GM18520 (cell line): Measurements from ENCODE around the gene CDCP1.
"Not testable (repeated sequence)": the region's sequence is repeated elsewhere in the genome, so short reads cannot be mapped to it uniquely, and the experiment has no call there.

Experiments
- ATAC-seq: cut with Tn5 transposase; IDR thresholded peaks from one replicate; pipeline ENCODE4 v1.9.1; 2021; ENCODE audit not compliant: unreplicated experiment

The CDCP1 gene

DNA sequence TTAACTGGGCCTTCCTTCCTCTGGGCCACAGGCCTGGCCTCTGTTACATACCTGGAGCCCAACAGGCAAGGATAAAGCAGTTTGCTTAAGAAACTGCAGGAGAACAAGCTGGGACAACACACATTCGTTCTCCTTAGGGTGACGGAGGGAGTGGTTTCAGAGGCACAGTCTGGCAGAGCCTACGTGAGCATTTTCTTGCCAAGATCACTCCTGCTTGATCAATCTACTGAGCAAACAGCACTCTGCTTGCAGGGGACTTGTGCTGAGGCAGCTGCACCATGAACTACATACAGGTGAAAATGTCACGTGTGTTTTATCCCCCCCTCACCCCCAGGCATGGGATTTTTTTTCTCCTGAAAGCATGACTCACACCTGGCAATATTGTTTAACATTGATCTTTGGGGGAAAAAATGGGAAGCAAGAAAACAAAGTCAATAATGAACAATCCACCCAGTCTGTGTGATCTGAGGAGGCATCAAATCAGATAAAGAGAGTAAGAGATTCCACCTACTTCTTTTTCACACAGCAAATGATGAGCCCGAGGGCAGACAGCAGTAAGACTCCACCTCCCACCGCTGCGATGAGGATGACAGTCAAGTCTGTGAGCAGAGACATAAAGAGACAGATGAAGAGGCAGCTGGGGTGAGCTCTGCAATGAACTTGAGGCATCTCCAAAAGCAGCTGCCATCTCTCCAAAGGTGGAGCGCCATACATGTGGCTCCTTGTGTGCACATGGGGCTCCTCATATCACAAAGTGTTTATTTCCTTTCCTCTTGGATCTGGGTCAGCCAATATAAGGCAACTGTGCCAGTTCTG lies 57.4 kb downstream of the CDCP1 start:
- no peak for ATAC-seq

DNA sequence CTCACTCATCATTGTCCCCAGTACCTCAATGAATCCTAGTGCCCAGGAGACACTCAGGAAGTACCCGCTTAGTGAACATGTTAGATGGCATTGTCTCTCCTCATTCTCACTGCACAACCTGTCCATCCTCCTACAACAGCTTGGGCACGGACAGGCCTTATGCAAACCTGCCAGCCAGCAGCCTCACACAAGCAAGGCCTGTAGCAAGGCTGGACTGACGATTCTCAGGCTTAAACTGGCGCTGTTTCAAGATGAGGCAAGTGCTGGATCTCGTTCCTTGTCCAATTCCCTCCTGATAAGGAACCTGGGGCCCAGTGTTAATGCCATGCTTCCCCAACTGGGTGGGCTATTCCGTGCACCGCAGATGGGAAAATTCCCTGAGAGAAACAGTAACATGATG lies 59.0 kb downstream of the CDCP1 start:
- ATAC-seq: no peak

DNA sequence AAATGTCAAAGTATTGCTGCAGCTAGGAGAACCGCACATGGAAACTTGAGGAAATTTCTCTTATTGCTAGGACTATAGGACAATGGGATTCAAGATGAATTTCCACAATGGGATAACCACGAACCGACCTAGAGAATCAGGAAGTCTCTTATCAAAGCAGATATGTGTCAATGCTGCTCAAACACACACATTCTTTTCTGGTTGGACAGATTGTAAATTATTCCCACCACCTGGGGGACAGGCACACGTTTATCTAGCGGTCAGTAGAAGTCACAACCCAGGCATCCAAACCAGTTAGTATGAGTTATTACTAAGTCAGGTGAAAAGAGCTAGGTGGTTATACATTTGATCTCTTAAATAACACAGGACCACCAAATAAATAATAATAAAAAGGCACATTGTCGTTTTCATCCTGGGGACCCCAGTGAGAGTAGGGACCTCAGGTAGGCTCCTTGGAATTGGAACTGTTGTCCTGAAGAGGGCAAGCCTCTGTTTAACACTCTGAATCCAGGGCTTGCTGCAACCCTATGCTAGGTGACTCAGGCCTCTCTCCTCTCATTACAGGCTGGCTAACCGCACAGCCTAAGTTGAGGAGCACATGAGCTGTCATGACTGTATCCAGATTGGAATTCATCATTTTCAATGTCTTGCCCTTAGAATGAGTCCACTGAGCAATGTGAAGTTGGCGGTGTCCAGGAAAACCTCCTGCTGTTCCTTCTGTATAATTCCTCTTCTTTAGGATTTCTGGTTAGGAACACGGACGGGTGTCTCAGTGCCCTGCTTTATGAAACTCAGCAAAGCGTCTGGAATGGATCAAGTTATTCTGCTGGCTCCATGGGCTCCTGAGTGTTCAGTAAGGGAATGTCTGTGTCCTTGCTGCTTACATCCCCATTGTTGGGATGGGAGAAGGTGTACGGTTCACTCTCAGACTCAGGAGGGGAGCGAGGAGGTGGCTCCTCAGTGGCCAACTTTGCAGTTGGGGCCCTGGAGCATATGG lies 61.1 kb downstream of the CDCP1 start:
- ATAC-seq: no peak

DNA sequence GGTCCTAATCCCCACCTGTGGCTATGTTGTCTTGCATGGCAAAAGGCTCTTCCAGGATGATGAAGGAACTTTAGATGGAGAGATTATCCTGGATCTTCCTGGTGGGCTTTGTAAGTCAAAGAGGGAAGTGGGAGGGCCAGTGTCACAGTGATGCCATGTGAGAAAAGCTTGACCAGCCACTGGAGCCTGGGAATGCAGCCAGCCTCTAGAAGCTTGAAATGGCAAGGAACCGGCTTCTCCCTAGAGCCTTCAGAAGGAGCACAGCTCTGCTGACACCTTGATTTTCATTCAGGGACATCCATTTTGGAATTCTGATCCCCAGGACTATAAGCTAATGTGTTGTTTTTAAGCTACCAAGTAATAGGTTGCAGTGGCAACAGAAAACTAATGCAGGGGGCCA lies 61.8 kb downstream of the CDCP1 start:
- ATAC-seq: no peak

DNA sequence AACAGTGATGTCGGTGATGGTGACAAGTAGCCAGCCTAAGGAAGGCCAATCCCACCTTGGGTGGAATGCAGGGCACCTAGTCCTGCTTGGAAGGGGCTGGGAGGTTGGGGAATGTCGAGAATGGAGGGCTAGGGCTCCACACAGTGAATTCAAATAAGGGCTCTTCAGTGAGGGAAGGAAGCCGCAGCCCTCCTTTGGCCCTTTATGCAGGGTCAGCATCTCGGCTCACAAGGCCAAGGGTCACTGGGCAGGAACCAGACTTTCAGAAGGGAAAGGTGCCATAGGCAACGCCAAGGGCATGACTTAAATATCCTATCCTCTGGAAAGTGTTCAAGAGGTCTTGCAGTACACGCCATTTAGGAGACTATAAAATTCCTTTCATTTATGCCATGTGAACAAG lies 63.2 kb downstream of the CDCP1 start:
- no peak for ATAC-seq

DNA sequence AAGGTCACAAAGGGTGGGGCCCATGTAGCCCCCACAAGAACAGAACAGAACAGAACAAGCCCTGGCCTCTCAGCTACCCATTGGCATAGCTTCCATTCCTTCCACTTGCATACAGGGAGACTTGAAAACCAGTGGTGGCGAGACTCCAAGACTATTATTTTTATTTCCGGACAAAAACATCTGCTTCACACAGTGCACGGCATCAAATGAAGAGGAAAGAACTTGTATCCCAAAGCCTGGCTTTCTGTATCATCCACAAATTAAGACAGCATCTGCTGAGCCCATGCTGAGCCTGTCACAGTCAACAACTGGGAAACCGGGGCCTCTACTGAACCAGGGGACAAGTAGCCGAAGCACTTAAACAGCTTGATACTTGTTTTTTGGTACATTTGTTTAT lies 64.0 kb downstream of the CDCP1 start:
- no peak for ATAC-seq

DNA sequence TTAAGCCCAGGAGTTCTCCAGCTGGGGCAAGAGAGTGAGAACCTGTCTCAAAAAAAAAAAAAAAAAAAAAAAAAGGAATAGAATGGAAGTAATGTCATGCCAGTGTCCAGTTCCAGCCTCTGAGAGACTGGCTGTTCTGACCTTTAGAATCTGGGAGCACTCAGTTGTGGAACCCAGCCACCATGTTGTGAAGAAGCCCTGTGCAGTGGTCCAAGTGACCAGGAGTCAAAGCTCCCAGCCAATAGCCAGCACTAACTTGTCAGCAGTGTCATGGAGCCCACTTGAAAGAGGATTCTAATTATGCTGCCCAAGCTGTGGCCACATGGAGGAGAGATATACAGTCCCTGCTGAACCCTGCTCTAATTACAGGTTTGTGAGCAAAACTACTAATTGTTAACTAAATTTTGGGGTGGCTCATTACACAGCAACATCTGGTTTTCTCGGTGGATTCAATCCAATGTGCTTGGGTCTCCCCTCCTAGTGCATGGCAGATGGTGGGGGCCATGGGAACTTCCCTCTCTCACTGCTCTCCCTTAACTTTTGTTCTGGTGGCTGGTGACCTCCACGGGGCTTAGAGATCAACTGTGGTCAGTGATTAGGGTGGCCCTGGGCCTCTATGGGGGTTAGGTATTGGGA lies 64.6 kb downstream of the CDCP1 start:
- ATAC-seq: no peak

DNA sequence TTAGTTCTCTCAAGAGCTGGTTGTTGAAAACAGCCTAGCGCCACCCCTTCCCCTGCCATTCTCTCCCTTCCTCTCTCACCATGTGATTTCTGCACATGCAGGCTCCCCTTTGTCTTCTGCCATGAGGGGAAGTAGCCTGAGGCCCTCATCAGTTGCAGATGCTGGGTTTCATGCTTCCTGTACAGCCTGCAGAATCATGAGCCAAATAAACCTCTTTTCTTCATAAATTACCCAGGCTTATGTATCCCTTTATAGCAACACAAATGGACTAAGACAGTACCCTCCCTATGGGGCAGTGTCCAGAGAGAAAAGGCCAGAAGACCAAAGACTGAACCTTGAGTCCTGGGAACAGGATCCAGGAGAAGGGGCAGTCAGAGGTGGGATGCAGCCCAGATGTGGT lies 65.4 kb downstream of the CDCP1 start:
- ATAC-seq: no peak

DNA sequence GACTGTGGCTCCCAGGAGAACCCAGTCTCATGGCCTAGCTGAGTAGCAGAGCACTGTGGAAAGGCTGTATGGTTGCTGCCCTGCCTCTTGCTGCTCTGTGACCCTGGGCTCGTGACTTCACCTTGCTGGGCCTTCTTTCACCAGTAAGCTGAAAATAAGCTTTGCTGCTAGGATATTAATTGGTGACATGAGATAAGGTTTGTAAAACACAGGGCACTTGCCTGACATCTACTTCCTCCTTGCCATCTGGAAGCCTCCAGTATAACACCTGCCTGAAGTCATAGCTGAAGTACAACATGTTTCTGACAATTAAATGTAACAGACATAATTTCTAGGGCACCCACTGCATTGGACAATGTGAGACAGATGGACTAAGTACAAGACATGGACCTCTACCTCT lies 66.5 kb downstream of the CDCP1 start:
- ATAC-seq: no peak

DNA sequence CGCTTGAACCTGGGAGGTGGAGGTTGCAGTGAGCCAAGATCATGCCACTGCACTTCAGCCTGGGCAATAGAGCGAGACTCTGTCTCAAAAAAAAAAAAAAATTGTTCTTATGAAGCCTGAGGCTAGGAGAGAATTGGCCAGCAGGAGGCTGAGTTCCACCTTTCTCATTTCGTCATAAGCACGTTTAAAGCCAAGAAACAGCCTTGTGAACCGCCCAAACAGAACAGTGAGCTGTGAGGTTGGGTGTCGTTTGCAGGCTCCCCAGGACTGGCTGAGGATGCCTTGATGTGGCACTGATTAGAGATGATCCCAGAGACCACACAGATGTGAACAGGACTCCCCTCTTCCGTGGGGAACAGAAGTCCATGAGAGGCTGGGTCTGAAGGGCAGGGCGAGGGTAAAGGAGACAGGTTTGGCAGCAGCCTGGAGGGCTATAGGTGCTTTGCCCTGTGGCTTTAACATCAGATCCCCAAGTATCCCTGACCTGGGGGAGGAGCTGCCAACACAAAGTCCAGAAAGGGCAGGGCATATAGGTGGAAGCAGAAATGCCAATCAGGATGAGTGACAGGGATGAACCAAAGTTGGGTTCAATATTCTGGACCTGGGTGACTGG lies 67.2 kb downstream of the CDCP1 start:
- ATAC-seq: no peak

DNA sequence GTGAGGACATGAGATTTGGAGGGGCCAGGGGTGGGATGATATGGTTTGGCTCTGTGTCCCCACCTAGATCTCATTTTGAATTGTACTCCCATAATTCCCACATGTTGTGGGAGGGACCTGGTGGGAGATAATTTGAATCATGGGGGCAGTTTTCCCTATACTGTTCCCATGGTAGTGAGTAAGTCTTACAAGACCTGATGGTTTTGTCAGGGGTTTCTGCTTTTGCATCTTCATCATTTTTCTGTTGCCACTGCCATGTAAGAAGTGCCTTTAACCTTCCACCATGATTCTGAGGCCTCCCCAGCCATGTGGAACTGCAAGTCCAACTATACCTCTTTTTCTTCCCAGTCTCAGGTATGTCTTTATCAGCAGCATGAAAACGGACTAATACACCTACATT lies 67.9 kb downstream of the CDCP1 start:
- not testable (repeated sequence) for ATAC-seq

DNA sequence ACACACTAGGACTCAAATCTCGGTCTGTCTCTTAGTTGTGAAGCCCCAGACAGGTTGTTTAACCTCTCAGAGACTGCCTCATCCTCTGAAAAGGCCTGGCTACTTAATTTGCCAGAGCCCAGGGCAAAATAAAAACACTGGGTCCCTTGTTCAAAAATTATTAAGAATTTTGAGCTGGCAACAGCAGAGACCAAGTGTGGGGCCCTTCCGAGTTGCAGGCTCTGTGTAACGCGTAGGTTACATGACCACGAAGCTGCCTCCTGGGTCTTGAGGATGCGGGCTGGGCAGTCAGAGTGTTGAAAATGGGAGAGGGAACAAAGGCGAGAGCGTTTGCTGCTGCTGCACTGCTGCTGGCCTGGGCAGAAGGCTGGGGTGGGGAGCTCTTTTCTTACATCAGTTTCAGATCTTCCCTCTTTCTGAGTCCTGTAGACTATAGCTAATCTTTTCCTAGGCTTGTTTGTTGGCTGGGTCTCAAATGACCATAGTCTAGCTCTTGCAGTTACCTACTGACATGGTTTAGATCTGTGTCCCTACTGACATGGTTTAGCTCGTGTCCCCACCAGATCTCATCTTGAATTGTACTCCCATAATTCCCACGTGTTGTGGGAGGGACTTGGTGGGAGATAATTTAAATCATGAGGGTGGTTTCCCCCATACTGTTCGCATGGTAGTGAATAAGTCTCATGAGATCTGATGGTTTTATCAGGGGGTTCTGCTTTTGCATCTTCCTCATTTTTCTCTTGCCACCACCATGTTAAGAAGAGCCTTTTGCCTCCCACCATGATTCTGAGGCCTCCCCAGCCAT lies 70.2 kb downstream of the CDCP1 start:
- ATAC-seq: no peak

DNA sequence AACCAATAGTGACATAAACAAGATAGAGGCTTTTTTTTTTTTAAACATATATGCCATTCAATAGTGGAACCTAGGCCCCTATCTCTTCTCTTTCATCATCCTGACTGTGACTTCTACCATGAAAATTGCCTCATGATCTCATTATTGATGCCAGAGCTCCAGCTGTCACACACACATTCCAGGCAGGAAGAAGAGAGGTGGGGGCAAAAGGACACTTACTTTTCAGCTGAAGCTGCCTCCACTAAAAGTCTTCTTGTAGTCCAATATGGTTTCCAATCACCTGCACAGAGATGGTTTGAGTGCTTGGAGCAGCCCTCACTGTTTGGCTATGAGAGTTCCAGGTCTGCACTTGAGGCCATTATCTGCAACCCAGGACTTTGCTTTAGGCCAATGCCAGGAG lies 75.1 kb downstream of the CDCP1 start:
- no peak for ATAC-seq

DNA sequence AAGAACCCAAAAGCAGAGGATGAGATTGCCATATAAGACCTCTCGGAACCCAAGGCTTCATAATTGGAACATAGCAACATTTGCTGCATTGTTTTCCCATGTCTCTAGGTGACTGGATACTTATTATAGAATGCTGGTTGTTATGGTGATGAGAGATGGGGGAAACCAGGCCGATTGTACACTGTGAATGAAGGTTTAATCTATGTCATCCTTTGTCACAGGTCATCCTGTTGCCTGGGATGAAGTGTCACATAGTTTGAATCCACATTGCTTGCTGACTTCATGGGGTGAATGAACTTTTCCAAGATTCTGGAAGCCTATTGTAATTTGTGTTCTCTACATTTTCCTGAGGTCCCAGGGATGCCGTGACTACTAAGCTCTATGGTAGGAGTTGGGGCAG lies 78.2 kb downstream of the CDCP1 start:
- ATAC-seq: no peak

DNA sequence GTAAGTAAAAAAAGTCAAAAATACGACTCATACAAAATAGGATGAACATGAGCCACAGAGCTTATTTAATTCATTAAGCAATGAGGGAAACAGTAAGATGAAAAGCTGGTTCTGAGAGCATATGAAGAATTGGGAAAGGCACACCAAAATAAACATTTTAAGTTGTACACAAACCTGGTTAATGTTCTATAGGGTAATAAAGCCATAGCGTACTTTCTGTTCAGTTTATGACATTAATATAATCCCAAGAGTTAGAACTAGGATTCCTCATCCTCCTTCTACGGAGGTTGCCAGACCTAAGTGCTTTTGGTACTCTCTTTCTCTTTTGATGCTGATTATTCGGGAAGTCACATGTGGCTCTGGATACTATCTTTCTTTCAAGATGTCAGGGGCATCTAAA lies 78.7 kb downstream of the CDCP1 start:
- no peak for ATAC-seq

DNA sequence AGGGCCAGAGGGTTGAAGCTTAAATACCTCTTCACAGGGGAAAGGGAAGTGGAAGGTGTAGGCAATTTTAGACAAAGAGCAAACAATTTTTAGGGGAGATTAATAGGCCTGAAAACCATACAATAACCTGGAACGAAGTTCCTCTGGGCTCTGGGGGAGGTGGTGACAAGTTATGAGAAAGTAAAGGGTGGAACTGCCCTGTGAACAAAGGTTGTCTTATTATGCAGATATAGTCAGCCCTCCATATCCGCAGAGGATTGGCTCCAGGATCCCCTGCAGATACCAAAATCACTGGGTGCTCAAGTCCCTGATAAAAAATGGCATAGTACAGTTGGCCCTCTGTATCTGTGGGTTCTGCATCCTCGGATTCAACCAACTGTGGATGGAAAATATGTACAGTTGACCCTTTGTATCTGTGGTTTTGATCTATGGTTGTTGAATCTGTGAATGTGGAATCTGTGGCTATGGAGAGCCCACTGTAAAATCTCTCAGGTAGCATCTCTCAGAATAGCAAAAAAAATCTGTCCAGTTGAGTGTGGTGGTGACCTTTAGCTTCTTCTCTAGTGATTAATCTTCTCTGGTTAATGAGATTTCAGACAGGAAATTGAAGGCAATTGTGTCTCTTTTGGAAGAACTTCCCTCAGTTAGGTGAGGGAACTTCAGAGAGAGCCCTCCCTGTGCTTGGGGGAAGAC lies 79.9 kb downstream of the CDCP1 start:
- ATAC-seq: no peak

DNA sequence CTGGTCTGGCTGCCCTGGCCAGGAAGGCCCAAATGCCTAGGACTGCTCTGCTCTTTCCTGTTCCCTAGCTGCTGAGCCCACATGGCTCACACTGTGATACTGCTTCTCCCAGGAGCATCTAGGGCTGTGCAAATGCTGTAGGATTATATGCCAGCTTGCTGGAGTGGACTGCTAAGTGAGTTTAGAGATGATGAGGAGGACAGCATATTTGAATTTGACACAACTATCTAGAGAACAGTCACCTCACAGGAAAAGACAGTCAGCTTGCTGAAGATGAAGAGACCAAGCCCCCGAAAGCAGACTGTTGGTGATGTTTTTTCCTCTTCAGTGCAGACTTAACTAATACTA lies 80.8 kb downstream of the CDCP1 start:
- ATAC-seq: no peak

DNA sequence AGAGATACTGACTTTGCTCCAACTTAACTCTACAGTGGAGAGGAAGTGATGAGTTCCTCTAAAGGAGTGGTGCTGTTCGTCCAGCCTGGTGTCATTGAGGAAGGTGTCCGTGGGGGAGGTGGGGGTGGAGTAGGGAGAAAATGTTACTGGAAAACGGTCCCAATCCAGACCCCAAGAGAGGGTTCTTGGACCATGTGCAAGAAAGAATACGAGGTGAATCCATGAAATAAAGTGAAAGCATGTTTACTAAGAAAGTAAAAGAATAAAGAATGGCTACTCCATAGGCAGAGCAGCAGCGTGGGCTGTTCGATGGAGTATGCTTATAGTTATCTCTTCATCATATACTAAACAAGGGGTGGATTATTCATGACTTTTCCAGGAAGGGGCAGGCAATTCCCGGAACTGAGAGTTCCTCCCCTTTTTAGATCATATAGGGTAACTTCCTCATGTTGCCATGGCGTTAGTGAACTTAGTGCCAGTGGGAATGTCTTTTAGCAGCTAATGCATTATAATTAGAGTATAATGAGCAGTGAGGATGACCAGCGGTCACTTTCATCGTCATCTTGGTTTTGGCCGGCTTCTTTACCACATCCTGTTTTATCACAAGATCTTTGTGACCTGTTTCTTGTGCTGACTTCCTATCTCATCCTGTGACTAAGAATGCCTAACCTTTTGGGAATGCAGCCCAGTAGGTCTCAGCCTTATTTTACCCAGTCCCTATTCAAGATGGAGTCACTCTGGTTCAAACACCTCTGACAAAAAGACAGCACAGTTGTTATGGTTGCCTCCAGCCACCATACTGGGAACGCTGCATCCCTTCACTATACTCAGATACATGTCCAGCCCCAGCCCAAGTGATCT lies 81.4 kb downstream of the CDCP1 start:
- no peak for ATAC-seq

DNA sequence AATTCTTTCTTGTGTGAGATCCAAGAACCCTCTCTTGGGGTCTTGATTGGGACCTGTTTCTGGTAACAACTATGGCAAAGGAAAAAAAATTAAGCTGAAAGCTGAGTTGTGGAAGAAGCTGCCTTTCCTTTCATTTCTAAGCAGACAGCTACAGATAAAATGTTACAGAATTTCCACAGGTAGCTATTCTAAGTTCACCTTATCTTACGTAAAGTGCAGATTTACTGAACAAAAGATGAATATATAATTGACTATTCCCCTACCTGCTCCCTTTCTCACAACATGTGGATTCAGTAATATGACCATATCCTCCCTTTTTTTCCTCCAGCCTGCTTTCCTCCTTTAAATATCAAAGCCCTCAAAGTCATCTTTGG lies 83.5 kb downstream of the CDCP1 start:
- ATAC-seq: no peak
